Cardiac fibroblast (primary cell): ENCODE measurements around the gene SEPTIN2.

Experiments
- DNase-seq, 2 donors: peaks; one replicate each; pipeline versions ENCODE4 v3.0.0 to v3.0.0-alpha.2; 2010; ENCODE audit warnings: low read depth in 2 of 2
- H3K4me3 ChIP-seq, 2 donors: replicated peaks in 1 of 2; 1 replicate in 1 of 2; 2 replicates in 1 of 2; pipeline ENCODE4 v1.5.1; 2011; ENCODE audit warnings: low read depth in 2 of 2, low read length in 2 of 2, mild to moderate bottlenecking in 2 of 2, moderate library complexity in 1 of 2
- CTCF ChIP-seq: IDR thresholded peaks from one replicate; pipeline ENCODE4 v1.5.1; 2011; ENCODE audit warnings: low read depth, mild to moderate bottlenecking, low read length, inconsistent platforms

The SEPTIN2 gene

GRCh38 chr2:241350530-241350877, 34.8 kb downstream of the SEPTIN2 start:
- TF ChIP-seq CTCF: no peak
- no peak overlapping the region for H3K4me3 ChIP-seq
- DNase-seq: no peak

- no peak for DNase-seq
- H3K4me3 ChIP-seq: no peak overlapping the region
- no peak for TF ChIP-seq CTCF
Observed at GRCh38 chr2:241350878-241351639, 35.3 kb downstream of the SEPTIN2 start.

- DNase-seq: no peak
- H3K4me3 ChIP-seq: no peak overlapping the region
- no peak for TF ChIP-seq CTCF
Observed at GRCh38 chr2:241351640-241352031, 35.9 kb downstream of the SEPTIN2 start.

GRCh38 chr2:241352227-241352626, 36.5 kb downstream of the SEPTIN2 start:
- DNase-seq: no peak
- no peak overlapping the region for H3K4me3 ChIP-seq
- TF ChIP-seq CTCF: no peak

- H3K4me3 ChIP-seq: peak overlapping the region; percentile 9 to 21
- peak; percentile 63 to 79 for DNase-seq
- no peak for TF ChIP-seq CTCF
Observed at GRCh38 chr2:241354668-241355658, 39.2 kb downstream of the SEPTIN2 start.

- DNase-seq: peak; percentile 99
- peak within 1 kb of the TSS; percentile 71 to 82 for H3K4me3 ChIP-seq
- TF ChIP-seq CTCF: no peak
Observed at GRCh38 chr2:241355983-241356870, 40.5 kb downstream of the SEPTIN2 start, which contains the start of gene FARP2. Gene FARP2, plus strand, starts transcription at chr2:241356285. Its CDS starts 16,823 bp downstream, at chr2:241373108.
